ENCODE results near the gene TERT. TPM values are rescaled to one million over a fixed set of nuclear protein-coding genes. Genes with fewer than 3 reads are reported as not detected.

Gene TERT
- total RNA-seq, 1 donor from 2014 or later = 2.4 TPM

DNA sequence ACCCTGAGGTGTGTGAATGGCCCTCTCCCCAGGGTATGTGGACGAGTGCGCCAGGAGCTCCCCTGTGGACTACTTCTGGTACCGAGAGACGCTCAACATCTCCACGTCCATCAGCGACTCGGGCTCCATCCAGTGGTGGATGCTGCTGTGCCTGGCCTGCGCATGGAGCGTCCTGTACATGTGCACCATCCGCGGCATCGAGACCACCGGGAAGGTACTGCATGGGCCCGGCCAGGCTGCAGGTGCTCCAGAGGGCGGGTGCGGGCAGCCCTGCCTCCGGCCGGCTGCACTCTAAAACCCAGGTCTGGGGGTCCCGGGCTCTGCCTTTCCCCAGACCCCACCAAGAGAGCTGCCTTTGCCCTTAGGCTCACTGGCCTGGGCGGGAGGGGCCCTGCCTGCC, 82.6 kb downstream of the TERT start:
- Histone ChIP-seq H3K79me2 (ENCODE audit: low read depth) (no peaks in the 10 kb centered on the region), H3K4me3 (no peak overlapping the region), H3K27ac (no peak overlapping the region), H3K36me3 (no peaks in the 10 kb centered on the region), H3F3A (ENCODE audit: low read depth) (no peaks in the 10 kb centered on the region), H3K27me3 (no peaks in the 10 kb centered on the region), H2AFZ (replicated peaks) (no peak overlapping the region), H3K4me2 (no peak overlapping the region), H3K4me1 (no peaks in the 10 kb centered on the region), H3K9me3 (ENCODE audit: low read depth) (no peaks in the 10 kb centered on the region), H3K9ac (no peak overlapping the region), H4K20me1 (ENCODE audit: low read depth) (no peaks in the 10 kb centered on the region)
- H3K4me3 Mint-ChIP-seq = no peak overlapping the region
- TF ChIP-seq EZH2 (IDR thresholded peaks at IDR 0.05) (no peak), EZH2phosphoT487 (IDR thresholded peaks at IDR 0.05) (no peak)
- TF ChIP-seq, protein P1, sequence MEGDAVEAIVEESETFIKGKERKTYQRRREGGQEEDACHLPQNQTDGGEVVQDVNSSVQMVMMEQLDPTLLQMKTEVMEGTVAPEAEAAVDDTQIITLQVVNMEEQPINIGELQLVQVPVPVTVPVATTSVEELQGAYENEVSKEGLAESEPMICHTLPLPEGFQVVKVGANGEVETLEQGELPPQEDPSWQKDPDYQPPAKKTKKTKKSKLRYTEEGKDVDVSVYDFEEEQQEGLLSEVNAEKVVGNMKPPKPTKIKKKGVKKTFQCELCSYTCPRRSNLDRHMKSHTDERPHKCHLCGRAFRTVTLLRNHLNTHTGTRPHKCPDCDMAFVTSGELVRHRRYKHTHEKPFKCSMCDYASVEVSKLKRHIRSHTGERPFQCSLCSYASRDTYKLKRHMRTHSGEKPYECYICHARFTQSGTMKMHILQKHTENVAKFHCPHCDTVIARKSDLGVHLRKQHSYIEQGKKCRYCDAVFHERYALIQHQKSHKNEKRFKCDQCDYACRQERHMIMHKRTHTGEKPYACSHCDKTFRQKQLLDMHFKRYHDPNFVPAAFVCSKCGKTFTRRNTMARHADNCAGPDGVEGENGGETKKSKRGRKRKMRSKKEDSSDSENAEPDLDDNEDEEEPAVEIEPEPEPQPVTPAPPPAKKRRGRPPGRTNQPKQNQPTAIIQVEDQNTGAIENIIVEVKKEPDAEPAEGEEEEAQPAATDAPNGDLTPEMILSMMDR (IDR thresholded peaks at IDR 0.05) = no peak
- H3K27me3 Mint-ChIP-seq (ENCODE audit: insufficient read depth, low read depth) = peaks cover 9% of the 10 kb centered on the region
- no peak for DNase-seq (ENCODE audit: low spot score)
- H3K27ac Mint-ChIP-seq = no peak overlapping the region
- H3K4me1 Mint-ChIP-seq = peaks cover 4% of the 10 kb centered on the region
- no peaks in the 10 kb centered on the region for H3K9me3 Mint-ChIP-seq
- H3K36me3 Mint-ChIP-seq = no peaks in the 10 kb centered on the region

- H4K20me1 ChIP-seq (ENCODE audit: low read depth) = no peaks in the 10 kb centered on the region
- Mint-ChIP-seq H3K27ac (peak overlapping the region; percentile 57), H3K27me3 (ENCODE audit: insufficient read depth, low read depth) (peaks cover 9% of the 10 kb centered on the region), H3K4me1 (peaks cover 4% of the 10 kb centered on the region), H3K36me3 (no peaks in the 10 kb centered on the region), H3K9me3 (no peaks in the 10 kb centered on the region), H3K4me3 (peak overlapping the region; percentile 43)
- no peak overlapping the region for H3K4me2 ChIP-seq
- TF ChIP-seq, protein P1 (IDR thresholded peaks at IDR 0.05) = no peak
- TF ChIP-seq EZH2 (IDR thresholded peaks at IDR 0.05) = no peak
- no peak for TF ChIP-seq EZH2phosphoT487 (IDR thresholded peaks at IDR 0.05)
- H3F3A ChIP-seq (ENCODE audit: low read depth) = no peaks in the 10 kb centered on the region
- H3K4me3 ChIP-seq = no peak overlapping the region
- DNase-seq (ENCODE audit: low spot score) = no peak
- no peaks in the 10 kb centered on the region for H3K36me3 ChIP-seq
- no peaks in the 10 kb centered on the region for H3K9me3 ChIP-seq (ENCODE audit: low read depth)
- H3K9ac ChIP-seq = no peak overlapping the region
- no peak overlapping the region for H2AFZ ChIP-seq (replicated peaks)
- H3K27me3 ChIP-seq = no peaks in the 10 kb centered on the region
- H3K4me1 ChIP-seq = no peaks in the 10 kb centered on the region
- no peak overlapping the region for H3K27ac ChIP-seq
- H3K79me2 ChIP-seq (ENCODE audit: low read depth) = no peaks in the 10 kb centered on the region
These were observed 83.2 kb downstream of the TERT start for GRCh38 chr5:1211701-1212100.

- Histone ChIP-seq H3K4me2 (no peak overlapping the region), H3K4me1 (no peaks in the 10 kb centered on the region), H3K36me3 (no peaks in the 10 kb centered on the region), H3K9me3 (ENCODE audit: low read depth) (no peaks in the 10 kb centered on the region), H3K79me2 (ENCODE audit: low read depth) (no peaks in the 10 kb centered on the region), H3K27me3 (no peaks in the 10 kb centered on the region), H3K9ac (no peak overlapping the region), H3K4me3 (no peak overlapping the region), H4K20me1 (ENCODE audit: low read depth) (no peaks in the 10 kb centered on the region), H3K27ac (no peak overlapping the region), H3F3A (ENCODE audit: low read depth) (no peaks in the 10 kb centered on the region), H2AFZ (replicated peaks) (no peak overlapping the region)
- no peak for DNase-seq (ENCODE audit: low spot score)
- H3K27me3 Mint-ChIP-seq (ENCODE audit: insufficient read depth, low read depth) = peaks cover 11% of the 10 kb centered on the region
- H3K4me3 Mint-ChIP-seq = no peak overlapping the region
- H3K4me1 Mint-ChIP-seq = peaks cover 4% of the 10 kb centered on the region
- no peaks in the 10 kb centered on the region for H3K9me3 Mint-ChIP-seq
- no peaks in the 10 kb centered on the region for H3K36me3 Mint-ChIP-seq
- no peak overlapping the region for H3K27ac Mint-ChIP-seq
- no peak for TF ChIP-seq EZH2 (IDR thresholded peaks at IDR 0.05)
- TF ChIP-seq, protein P1 (IDR thresholded peaks at IDR 0.05) = no peak
- TF ChIP-seq EZH2phosphoT487 (IDR thresholded peaks at IDR 0.05) = no peak
These were observed 84.0 kb downstream of the TERT start for GRCh38 chr5:1210832-1211251.
